ENCODE results near the gene UPF2.

The UPF2 gene

GRCh38 chr10:12056748-12057147 is 14.1 kb upstream of the UPF2 start:
- no peak for DNase-seq (ENCODE audit: low read depth)
- no peak for TF ChIP-seq CTCF (IDR thresholded peaks at IDR 0.05; ENCODE audit: low read depth, low read length, missing control alignments)
- H3K4me3 ChIP-seq (ENCODE audit: low read depth, low read length) = no peak overlapping the region

GRCh38 chr10:12055732-12056131 is 13.1 kb upstream of the UPF2 start:
- DNase-seq (ENCODE audit: low read depth) = no peak
- no peak overlapping the region for H3K4me3 ChIP-seq (ENCODE audit: low read depth, low read length)
- TF ChIP-seq CTCF (IDR thresholded peaks at IDR 0.05; ENCODE audit: low read depth, low read length, missing control alignments) = no peak

GRCh38 chr10:12051241-12051640 is 8.6 kb upstream of the UPF2 start:
- H3K4me3 ChIP-seq (ENCODE audit: low read depth, low read length) = no peak overlapping the region
- DNase-seq (ENCODE audit: low read depth) = no peak
- no peak for TF ChIP-seq CTCF (IDR thresholded peaks at IDR 0.05; ENCODE audit: low read depth, low read length, missing control alignments)

- DNase-seq (ENCODE audit: low read depth) = no peak
- TF ChIP-seq CTCF (IDR thresholded peaks at IDR 0.05; ENCODE audit: low read depth, low read length, missing control alignments) = no peak
These were observed 7.9 kb upstream of the UPF2 start for GRCh38 chr10:12050528-12050927.

GRCh38 chr10:12048547-12048946 is 5.9 kb upstream of the UPF2 start:
- no peak overlapping the region; the same call in 1 of the 2 replicates for H3K4me3 ChIP-seq (ENCODE audit: low read depth, low read length)
- peak; percentile 78 for DNase-seq (ENCODE audit: low read depth)
- TF ChIP-seq CTCF (IDR thresholded peaks at IDR 0.05; ENCODE audit: low read depth, low read length, missing control alignments) = no peak

More at GRCh38 chr10:12050528-12050927, 7.9 kb upstream of the UPF2 start:
- no peak overlapping the region for H3K4me3 ChIP-seq (ENCODE audit: low read depth, low read length)

GRCh38 chr10:12045596-12045995 is 3.0 kb upstream of the UPF2 start:
- DNase-seq (ENCODE audit: low read depth) = no peak
- no peak for TF ChIP-seq CTCF (IDR thresholded peaks at IDR 0.05; ENCODE audit: low read depth, low read length, missing control alignments)
- no peak overlapping the region for H3K4me3 ChIP-seq (ENCODE audit: low read depth, low read length)

- peak overlapping the region; percentile 92 for H3K4me3 ChIP-seq (ENCODE audit: low read depth, low read length)
- TF ChIP-seq CTCF (IDR thresholded peaks at IDR 0.05; ENCODE audit: low read depth, low read length, missing control alignments) = no peak
- DNase-seq (ENCODE audit: low read depth) = no peak
These were observed 206 bp downstream of the UPF2 start for GRCh38 chr10:12042409-12042796.
